Stimulated activated CD8-positive, alpha-beta memory T cell treated with anti-CD3 and anti-CD28 coated beads, Interleukin-15, amount 100 ng/mL, for 4 hours (primary cell): ENCODE data around the gene PTGR3.
"Not testable (repeated sequence)": the region's sequence is repeated elsewhere in the genome, so short reads cannot be mapped to it uniquely, and the experiment has no call there.

Experiments
- DNase-seq, 2 donors: peaks; one replicate each; pipeline ENCODE4 v3.0.0-alpha.2; 2020; ENCODE audit warnings: low read depth in 2 of 2

Gene PTGR3

GRCh38 chr18:75203416-75204268, 5.3 kb downstream of the PTGR3 start:
- no peak for DNase-seq

GRCh38 chr18:75202696-75203365, 6.1 kb downstream of the PTGR3 start:
- no peak for DNase-seq

- DNase-seq, result no peak
Measured at GRCh38 chr18:75201282-75202270, 7.4 kb downstream of the PTGR3 start.

- no peak for DNase-seq
Measured at GRCh38 chr18:75200605-75201280, 8.2 kb downstream of the PTGR3 start.

GRCh38 chr18:75200071-75200470, 8.9 kb downstream of the PTGR3 start:
- DNase-seq, result no peak

GRCh38 chr18:75199327-75199726, 9.6 kb downstream of the PTGR3 start:
- no peak for DNase-seq

- no peak for DNase-seq
Measured at GRCh38 chr18:75198036-75198435, 10.9 kb downstream of the PTGR3 start.

- DNase-seq, result no peak
Measured at GRCh38 chr18:75192899-75193298, 16.0 kb downstream of the PTGR3 start.

- DNase-seq, result no peak
Measured at GRCh38 chr18:75189696-75190095, 19.2 kb downstream of the PTGR3 start.

GRCh38 chr18:75187702-75188101, 21.2 kb downstream of the PTGR3 start:
- DNase-seq, result not testable (repeated sequence)

GRCh38 chr18:75185460-75185859, 23.5 kb downstream of the PTGR3 start:
- DNase-seq, result no peak

GRCh38 chr18:75183973-75184493, 24.9 kb downstream of the PTGR3 start:
- no peak for DNase-seq

- no peak for DNase-seq
Measured at GRCh38 chr18:75183524-75183923, 25.4 kb downstream of the PTGR3 start.

- DNase-seq, result no peak
Measured at GRCh38 chr18:75179819-75180600, 28.9 kb downstream of the PTGR3 start.

GRCh38 chr18:75178376-75178775, 30.6 kb downstream of the PTGR3 start:
- DNase-seq, result no peak

GRCh38 chr18:75176849-75177248, 32.1 kb downstream of the PTGR3 start:
- DNase-seq, result no peak

GRCh38 chr18:75173738-75174137, 35.2 kb downstream of the PTGR3 start:
- no peak for DNase-seq

GRCh38 chr18:75173125-75173432, 35.9 kb downstream of the PTGR3 start:
- DNase-seq, result no peak

GRCh38 chr18:75172299-75173124, 36.4 kb downstream of the PTGR3 start:
- DNase-seq, result no peak

- DNase-seq, result no peak
Measured at GRCh38 chr18:75170916-75171315, 38.0 kb downstream of the PTGR3 start.
